ENCODE data around the gene PLIN3.
"Not testable (repeated sequence)": the region's sequence is repeated elsewhere in the genome, so short reads cannot be mapped to it uniquely, and the experiment has no call there.

GRCh38 chr19:4805140-4805539 is 62.3 kb downstream of the PLIN3 start:
- not testable (repeated sequence) for TF ChIP-seq CTCF (IDR thresholded peaks at IDR 0.05); EZH2 (IDR thresholded peaks at IDR 0.05; ENCODE audit: borderline replicate concordance, insufficient read depth, low read depth, low read length, poor library complexity, severe bottlenecking)
